Calu3 (cell line): ENCODE data around the gene BIRC6. TPM values are rescaled to one million over a fixed set of nuclear protein-coding genes. Genes with fewer than 3 reads are reported as not detected.

Source experiments
- BruUV-seq: library from RNA; stranded (reverse); fragments of 400-500 nt; replicated peaks from 2 replicates; lab custom pipeline; 2021; lab: Mats Ljungman, UMichigan
- CTCF ChIA-PET: fragments of 300-600 bp; sonication (Branson Sonifier 250); formaldehyde crosslinking; loops from one replicate; lab custom pipeline; 2022; ENCODE audit warnings: antibody characterized with exemption; lab: Charles Lee
- DNase-seq: peaks from one replicate; pipeline ENCODE4 v3.0.0; 2022
- H3K27ac Mint-ChIP-seq: one replicate; pipeline ENCODE4 v1.8.0; 2022; ENCODE audit warnings: mixed read lengths; ENCODE audit not compliant: unreplicated experiment
- H3K27me3 Mint-ChIP-seq: one replicate; pipeline ENCODE4 v1.8.0; 2022; ENCODE audit warnings: mixed read lengths; ENCODE audit not compliant: unreplicated experiment
- H3K36me3 Mint-ChIP-seq: one replicate; pipeline ENCODE4 v1.8.0; 2022; ENCODE audit warnings: mild to moderate bottlenecking, moderate library complexity, mixed read lengths; ENCODE audit not compliant: insufficient read depth, unreplicated experiment
- H3K4me1 Mint-ChIP-seq: one replicate; pipeline ENCODE4 v1.8.0; 2022; ENCODE audit warnings: mild to moderate bottlenecking, low read depth, mixed read lengths; ENCODE audit not compliant: unreplicated experiment
- H3K4me3 Mint-ChIP-seq: one replicate; pipeline ENCODE4 v1.8.0; 2022; ENCODE audit warnings: mild to moderate bottlenecking, low read depth, moderate library complexity, mixed read lengths; ENCODE audit not compliant: unreplicated experiment
- H3K9me3 Mint-ChIP-seq: one replicate; pipeline ENCODE4 v1.8.0; 2022; ENCODE audit warnings: low read depth, mixed read lengths; ENCODE audit not compliant: unreplicated experiment
- CTCF ChIP-seq: fragments of 200-600 bp; IDR thresholded peaks from one replicate; pipeline ENCODE4 v1.8.0; 2022; ENCODE audit warnings: antibody characterized with exemption; ENCODE audit not compliant: unreplicated experiment
- intact Hi-C: fragments of 100-400 bp; cut with micrococcal nuclease; formaldehyde crosslinking; loops from one replicate; pipeline ENCODE4 v1.10.0; 2022; ENCODE audit not compliant: unreplicated experiment
- total RNA-seq: library from RNA; stranded (reverse); gene quantifications from 2 replicates; pipeline ENCODE4 v1.2.3, GENCODE V29; 2022

BIRC6 gene
- total RNA-seq, 1 experiment from 2014 or later = 91.0 TPM

- BruUV-seq = no TSS peak
- no peaks in the 10 kb centered on the region for H3K4me1 Mint-ChIP-seq
- intact Hi-C loops = no loop called here
- no peak overlapping the region for H3K27ac Mint-ChIP-seq
- TF ChIP-seq CTCF = no peak
- no peak overlapping the region for H3K4me3 Mint-ChIP-seq
- H3K36me3 Mint-ChIP-seq = peaks cover 25% of the 10 kb centered on the region
- no peaks in the 10 kb centered on the region for H3K9me3 Mint-ChIP-seq
- no peak for DNase-seq
- CTCF ChIA-PET = no interaction called here
- H3K27me3 Mint-ChIP-seq = no peaks in the 10 kb centered on the region
These were observed 159.7 kb downstream of the BIRC6 start for GRCh38 chr2:32516567-32516966.

- no peaks in the 10 kb centered on the region for H3K9me3 Mint-ChIP-seq
- no peak overlapping the region for H3K27ac Mint-ChIP-seq
- CTCF ChIA-PET = no interaction called here
- intact Hi-C loops = no loop called here
- no peak for TF ChIP-seq CTCF
- no peak for DNase-seq
- H3K27me3 Mint-ChIP-seq = no peaks in the 10 kb centered on the region
- no peak overlapping the region for H3K4me3 Mint-ChIP-seq
- no peaks in the 10 kb centered on the region for H3K4me1 Mint-ChIP-seq
- H3K36me3 Mint-ChIP-seq = peaks cover 28% of the 10 kb centered on the region
- no TSS peak for BruUV-seq
These were observed 165.9 kb downstream of the BIRC6 start for GRCh38 chr2:32522770-32523169.

DNA sequence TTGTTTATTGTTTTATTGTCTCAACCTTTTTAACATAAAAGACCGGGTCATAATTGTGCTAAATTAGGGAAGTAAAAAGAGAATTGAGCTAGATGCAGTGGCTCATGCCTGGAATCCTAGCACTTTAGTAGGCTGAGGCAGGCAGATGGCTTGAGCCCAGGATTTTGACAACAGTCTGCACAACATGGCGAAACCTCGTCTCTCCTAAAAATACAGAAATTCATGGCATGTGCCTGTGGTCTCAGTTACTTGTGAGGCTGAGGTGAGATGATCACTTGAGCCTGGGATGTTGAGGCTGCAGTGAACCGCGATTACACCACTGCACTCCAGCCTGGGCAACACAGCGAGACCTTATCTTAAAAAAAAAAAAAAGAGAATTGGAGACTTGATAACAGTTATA, 166.9 kb downstream of the BIRC6 start:
- DNase-seq = no peak
- no peaks in the 10 kb centered on the region for H3K4me1 Mint-ChIP-seq
- H3K4me3 Mint-ChIP-seq = no peak overlapping the region
- no peaks in the 10 kb centered on the region for H3K27me3 Mint-ChIP-seq
- BruUV-seq = no TSS peak
- peaks cover 25% of the 10 kb centered on the region for H3K36me3 Mint-ChIP-seq
- H3K27ac Mint-ChIP-seq = no peak overlapping the region
- TF ChIP-seq CTCF = no peak
- H3K9me3 Mint-ChIP-seq = no peaks in the 10 kb centered on the region
- intact Hi-C loops = no loop called here
- CTCF ChIA-PET = no interaction called here

DNA sequence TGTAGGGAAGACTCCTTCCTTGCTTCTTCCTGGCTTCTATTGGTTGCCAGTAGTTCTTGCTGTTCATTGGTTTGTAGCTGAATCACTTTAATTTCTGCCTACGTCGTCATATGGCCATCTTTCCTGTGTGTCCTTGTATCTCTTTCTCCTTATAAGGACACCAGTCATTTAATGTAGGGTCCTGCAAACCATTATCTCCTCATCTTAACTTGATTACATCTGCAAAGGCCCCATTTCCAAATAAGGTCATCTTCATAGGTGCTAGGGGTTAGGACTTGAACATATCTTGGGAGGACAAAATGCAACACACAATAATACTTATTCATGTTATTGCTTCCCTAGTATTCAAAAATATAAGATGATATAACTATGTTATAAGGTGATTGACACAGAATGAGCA, 175.5 kb downstream of the BIRC6 start:
- Mint-ChIP-seq H3K4me1 (no peaks in the 10 kb centered on the region), H3K4me3 (no peak overlapping the region), H3K9me3 (no peaks in the 10 kb centered on the region), H3K36me3 (peaks cover 29% of the 10 kb centered on the region), H3K27ac (no peak overlapping the region), H3K27me3 (no peaks in the 10 kb centered on the region)
- BruUV-seq = no TSS peak
- TF ChIP-seq CTCF = no peak
- no peak for DNase-seq
- CTCF ChIA-PET = no interaction called here
- intact Hi-C loops = no loop called here

- no peak for DNase-seq
- Mint-ChIP-seq H3K36me3 (peaks cover 29% of the 10 kb centered on the region), H3K4me1 (no peaks in the 10 kb centered on the region), H3K4me3 (no peak overlapping the region), H3K9me3 (no peaks in the 10 kb centered on the region), H3K27ac (no peak overlapping the region), H3K27me3 (no peaks in the 10 kb centered on the region)
- TF ChIP-seq CTCF = no peak
- CTCF ChIA-PET = no interaction called here
- intact Hi-C loops = no loop called here
- no TSS peak for BruUV-seq
These were observed 176.1 kb downstream of the BIRC6 start for GRCh38 chr2:32532961-32533360.
